Measurements from ENCODE around the gene GIGYF2.
"Not testable (repeated sequence)": the region's sequence is repeated elsewhere in the genome, so short reads cannot be mapped to it uniquely, and the experiment has no call there.

The GIGYF2 gene

GRCh38 chr2:232901736-232902578 is 204.8 kb downstream of the GIGYF2 start:
- no peak overlapping the region for H3K4me3 ChIP-seq (ENCODE audit: low read depth, low read length)
- POLR2A ChIA-PET = no interaction called here
- TF ChIP-seq ZNF26 (tag by site-specific recombination; IDR thresholded peaks at IDR 0.05) = no peak
- peak; percentile 52 for TF ChIP-seq ZIC2 (tag by site-specific recombination; IDR thresholded peaks at IDR 0.05)
- CTCF ChIA-PET = interaction anchor here (0.5 to 1.1 kb wide), 2 partner anchors 152 to 222 kb away, joined by 3 to 4 read pairs; no protein-coding TSS in a partner anchor
- H3K36me3 ChIP-seq (ENCODE audit: control insufficient read depth in 2 of 2, insufficient read depth in 1 of 2, low read length in 2 of 2) = peaks cover 0 to 6% of the 10 kb centered on the region in 2 experiments; a peak in 1 of 3 replicates
- no peaks in the 10 kb centered on the region for H3K4me1 ChIP-seq (ENCODE audit: control insufficient read depth, insufficient read depth, low read length)
- H3K9me3 ChIP-seq (ENCODE audit: control insufficient read depth, insufficient read depth, low read depth, low read length) = no peaks in the 10 kb centered on the region
- no peak overlapping the region for H3K27ac ChIP-seq (ENCODE audit: extremely low read depth, low read depth, low read length)

- H3K36me3 ChIP-seq (ENCODE audit: control insufficient read depth in 2 of 2, insufficient read depth in 1 of 2, low read length in 2 of 2) = peaks cover 0 to 2% of the 10 kb centered on the region in 2 experiments; a peak in 1 of 3 replicates
- CTCF ChIA-PET = no interaction called here
- POLR2A ChIA-PET = no interaction called here
- H3K27ac ChIP-seq (ENCODE audit: extremely low read depth, low read depth, low read length) = no peak overlapping the region
- no peaks in the 10 kb centered on the region for H3K4me1 ChIP-seq (ENCODE audit: control insufficient read depth, insufficient read depth, low read length)
- no peak overlapping the region for H3K4me3 ChIP-seq (ENCODE audit: low read depth, low read length)
- no peaks in the 10 kb centered on the region for H3K9me3 ChIP-seq (ENCODE audit: control insufficient read depth, insufficient read depth, low read depth, low read length)
- TF ChIP-seq ZIC2 (tag by site-specific recombination; IDR thresholded peaks at IDR 0.05) = peak; percentile 68
- TF ChIP-seq GLIS1 (tag by site-specific recombination; IDR thresholded peaks at IDR 0.05) = 0 out of 2 replicates have a peak, but pooled peaks have one; percentile 9
- no peak for TF ChIP-seq RBAK (tag by site-specific recombination; IDR thresholded peaks at IDR 0.05)
Observed at GRCh38 chr2:232903989-232904388, 206.9 kb downstream of the GIGYF2 start.

DNA sequence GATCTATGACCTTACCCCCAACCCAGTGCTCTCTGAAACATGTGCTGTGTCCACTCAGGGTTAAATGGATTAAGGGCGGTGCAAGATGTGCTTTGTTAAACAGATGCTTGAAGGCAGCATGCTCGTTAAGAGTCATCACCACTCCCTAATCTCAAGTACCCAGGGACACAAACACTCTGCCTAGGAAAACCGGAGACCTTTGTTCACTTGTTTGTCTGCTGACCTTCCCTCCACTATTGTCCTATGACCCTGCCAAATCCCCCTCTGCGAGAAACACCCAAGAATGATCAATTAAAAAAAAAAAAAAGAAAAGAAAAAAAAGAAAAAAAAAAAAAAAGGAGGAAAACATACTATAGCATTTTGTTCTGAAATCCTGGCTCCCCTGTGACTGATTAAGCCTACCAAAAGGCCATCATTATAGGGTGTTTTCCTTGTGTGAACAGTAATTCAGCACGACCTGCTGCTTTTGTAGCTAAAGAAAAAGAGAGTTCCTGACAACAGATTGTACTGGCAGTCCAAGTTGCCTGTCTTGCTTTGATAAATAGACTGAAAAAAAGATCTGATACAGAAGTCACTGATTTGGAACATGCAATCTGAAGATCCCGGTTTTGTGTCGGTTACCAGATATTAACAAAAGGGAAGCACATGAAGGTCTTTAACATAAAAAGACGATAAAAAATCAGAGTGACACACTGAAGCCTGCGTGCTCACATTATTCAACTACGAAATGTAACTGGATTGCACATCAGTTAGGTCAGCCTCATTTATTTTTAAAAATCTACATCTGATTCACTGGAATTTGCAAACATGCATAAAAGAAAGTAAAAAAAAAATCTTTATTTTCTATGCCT is 210.0 kb downstream of the GIGYF2 start:
- H3K36me3 ChIP-seq (ENCODE audit: control insufficient read depth in 2 of 2, insufficient read depth in 1 of 2, low read length in 2 of 2); H3K4me1 ChIP-seq (ENCODE audit: control insufficient read depth, insufficient read depth, low read length); H3K9me3 ChIP-seq (ENCODE audit: control insufficient read depth, insufficient read depth, low read depth, low read length); H3K27ac ChIP-seq (ENCODE audit: extremely low read depth, low read depth, low read length); CTCF ChIA-PET; H3K4me3 ChIP-seq (ENCODE audit: low read depth, low read length); POLR2A ChIA-PET: not testable (repeated sequence)
- TF ChIP-seq PRDM10 (tag by site-specific recombination; IDR thresholded peaks at IDR 0.05) (peak; percentile 46), FEZF1 (tag by site-specific recombination; IDR thresholded peaks at IDR 0.05) (peak; percentile 42; the same call in 1 of the 2 replicates)
- TF ChIP-seq, protein P1, sequence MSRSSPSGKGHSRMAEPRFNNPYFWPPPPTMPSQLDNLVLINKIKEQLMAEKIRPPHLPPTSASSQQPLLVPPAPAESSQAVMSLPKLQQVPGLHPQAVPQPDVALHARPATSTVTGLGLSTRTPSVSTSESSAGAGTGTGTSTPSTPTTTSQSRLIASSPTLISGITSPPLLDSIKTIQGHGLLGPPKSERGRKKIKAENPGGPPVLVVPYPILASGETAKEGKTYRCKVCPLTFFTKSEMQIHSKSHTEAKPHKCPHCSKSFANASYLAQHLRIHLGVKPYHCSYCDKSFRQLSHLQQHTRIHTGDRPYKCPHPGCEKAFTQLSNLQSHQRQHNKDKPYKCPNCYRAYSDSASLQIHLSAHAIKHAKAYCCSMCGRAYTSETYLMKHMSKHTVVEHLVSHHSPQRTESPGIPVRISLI (tag by site-specific recombination; IDR thresholded peaks at IDR 0.05) = peak; percentile 32; the same call in 1 of the 2 replicates

DNA sequence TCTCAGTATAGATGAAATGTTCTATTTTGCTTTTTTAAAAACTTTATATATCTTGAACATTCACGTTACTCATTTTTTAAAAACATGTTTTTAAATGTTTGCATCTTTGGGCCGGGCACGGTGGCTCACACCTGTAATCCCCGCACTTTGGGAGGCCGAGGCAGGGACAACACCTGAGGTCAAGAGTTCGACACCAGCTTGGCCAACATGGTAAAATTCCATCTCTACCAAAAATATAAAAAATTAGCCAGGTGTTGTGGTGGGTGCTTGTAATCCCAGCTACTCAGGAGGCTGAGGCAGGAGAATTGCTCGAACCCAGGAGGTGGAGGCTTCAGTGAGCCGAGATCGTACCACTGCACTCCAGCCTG is 210.6 kb downstream of the GIGYF2 start:
- H3K4me1 ChIP-seq (ENCODE audit: control insufficient read depth, insufficient read depth, low read length); H3K36me3 ChIP-seq (ENCODE audit: control insufficient read depth in 2 of 2, insufficient read depth in 1 of 2, low read length in 2 of 2); H3K4me3 ChIP-seq (ENCODE audit: low read depth, low read length); H3K9me3 ChIP-seq (ENCODE audit: control insufficient read depth, insufficient read depth, low read depth, low read length); POLR2A ChIA-PET; H3K27ac ChIP-seq (ENCODE audit: extremely low read depth, low read depth, low read length); CTCF ChIA-PET: not testable (repeated sequence)

All from HEK293 (cell line).